ENCODE results near the gene MYT1. TPM values are rescaled to one million over a fixed set of nuclear protein-coding genes. Genes with fewer than 3 reads are reported as not detected.

Gene MYT1
- total and polyA plus RNA-seq, 2 of the 13 experiments (the other 11 are each of a cell fraction or from before 2014, with no cell fraction given), result 0.58 to 2.5 TPM

GRCh38 chr20:64255361-64256281 lies 91.4 kb downstream of the MYT1 start, which contains the start of gene PCMTD2 (continued):
- TF ChIP-seq REL (CRISPR knock-in tag; conservative IDR thresholded peaks at IDR 0.05), result no peak; the same call in 1 of the 2 replicates
- peak; percentile 73; the same call in 1 of the 2 replicates for TF ChIP-seq GFI1 (CRISPR knock-in tag; IDR thresholded peaks at IDR 0.05; ENCODE audit: borderline replicate concordance)
- peak; percentile 96 for TF ChIP-seq ZFY (CRISPR knock-in tag; IDR thresholded peaks at IDR 0.05)
- peak; percentile 98 for TF ChIP-seq ZNF451 (CRISPR knock-in tag; IDR thresholded peaks at IDR 0.05)
- TF ChIP-seq NFKBIZ (CRISPR knock-in tag; IDR thresholded peaks at IDR 0.05), result peak; percentile 35; the same call in 1 of the 2 replicates
- TF ChIP-seq NFIB (CRISPR knock-in tag; IDR thresholded peaks at IDR 0.05; ENCODE audit: borderline replicate concordance), result no peak
- TF ChIP-seq ZNF567 (CRISPR knock-in tag; IDR thresholded peaks at IDR 0.05; ENCODE audit: borderline replicate concordance), result peak; percentile 95; the same call in 1 of the 2 replicates
- TF ChIP-seq ZNF362 (CRISPR knock-in tag; IDR thresholded peaks at IDR 0.05; ENCODE audit: borderline replicate concordance), result no peak
- TF ChIP-seq ZNF816 (CRISPR knock-in tag; IDR thresholded peaks at IDR 0.05; ENCODE audit: borderline replicate concordance), result peak; percentile 85; the same call in 1 of the 2 replicates
- TF ChIP-seq FOXA3 (CRISPR knock-in tag; IDR thresholded peaks at IDR 0.05), result peak; percentile 64
- TF ChIP-seq ZBED4 (CRISPR knock-in tag; IDR thresholded peaks at IDR 0.05; ENCODE audit: borderline replicate concordance), result peak; percentile 48; the same call in 1 of the 2 replicates
- peak; percentile 87; the same call in 1 of the 2 replicates for TF ChIP-seq ZNF850 (CRISPR knock-in tag; conservative IDR thresholded peaks at IDR 0.05)
- TF ChIP-seq, protein P1, sequence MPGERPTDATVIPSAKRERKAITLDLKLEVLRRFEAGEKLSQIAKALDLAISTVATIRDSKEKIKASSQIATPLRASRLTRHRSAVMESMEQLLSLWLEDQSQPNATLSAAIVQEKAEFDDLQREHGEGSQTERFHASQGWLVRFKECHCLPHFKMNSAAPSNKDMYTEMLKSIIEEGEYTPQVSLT (CRISPR knock-in tag; IDR thresholded peaks at IDR 0.05; ENCODE audit: borderline replicate concordance, low read depth), result no peak; the same call in 1 of the 2 replicates
- TF ChIP-seq ZMYM2 (CRISPR knock-in tag; IDR thresholded peaks at IDR 0.05), result no peak
- TF ChIP-seq RFX5 (IDR thresholded peaks at IDR 0.05; ENCODE audit: low read depth, low read length), result no peak
- peak; percentile 31; the same call in 1 of the 2 replicates for TF ChIP-seq KDM6A (CRISPR knock-in tag; IDR thresholded peaks at IDR 0.05; ENCODE audit: low read depth)
- TF ChIP-seq ZFYVE20 (CRISPR knock-in tag; IDR thresholded peaks at IDR 0.05; ENCODE audit: borderline replicate concordance, low read depth), result peak; percentile 64
- peak; percentile 89 for TF ChIP-seq GABPB1 (CRISPR knock-in tag; IDR thresholded peaks at IDR 0.05)
- TF ChIP-seq STAG1 (CRISPR knock-in tag; IDR thresholded peaks at IDR 0.05), result peak; percentile 15
- peak; percentile 71; the same call in 1 of the 2 replicates for TF ChIP-seq ZBTB8A (CRISPR knock-in tag; IDR thresholded peaks at IDR 0.05; ENCODE audit: borderline replicate concordance, low read depth)
- no peak; the same call in none of the 2 replicates for TF ChIP-seq ZBTB43 (CRISPR knock-in tag; conservative IDR thresholded peaks at IDR 0.05)
- no peak for TF ChIP-seq ATF7 (IDR thresholded peaks at IDR 0.05)
- TF ChIP-seq ATF7 (CRISPR knock-in tag; IDR thresholded peaks at IDR 0.05), result peak; percentile 3; the same call in 1 of the 2 replicates

All from HepG2 (cell line).